CD14-positive monocyte (primary cell): ENCODE results near the gene C19orf25. TPM values are rescaled to one million over a fixed set of nuclear protein-coding genes. Genes with fewer than 3 reads are reported as not detected.
A peak's percentile ranks its signal among the peaks of the same experiment; 100 is the strongest.

Experiments
- DNase-seq, 3 donors: peaks; one replicate each; pipeline ENCODE4 v3.0.0-alpha.2; 2011 to 2022
- H2AFZ ChIP-seq: 2 replicates; pipeline ENCODE4 v1.6.0; 2012; ENCODE audit warnings: mild to moderate bottlenecking, low read depth, low read length, inconsistent platforms; ENCODE audit not compliant: insufficient read depth, poor library complexity, severe bottlenecking
- H3K27ac ChIP-seq, 2 donors: 1 replicate in 1 of 2; 2 replicates in 1 of 2; pipeline ENCODE4 v1.5.1; 2012 to 2013; ENCODE audit warnings: low read length in 2 of 2, control low read depth in 1 of 2, inconsistent platforms in 1 of 2, low read depth in 1 of 2, mild to moderate bottlenecking in 1 of 2
- H3K27me3 ChIP-seq, 2 donors: one replicate each; pipeline versions ENCODE4 v1.6.0 to v1.6.1; 2011 to 2013; ENCODE audit warnings: low read length in 2 of 2; ENCODE audit not compliant: control insufficient read depth in 2 of 2, insufficient read depth in 2 of 2
- H3K36me3 ChIP-seq, 2 donors: replicated peaks in 1 of 2; 1 replicate in 1 of 2; 2 replicates in 1 of 2; pipeline versions ENCODE4 v1.5.1 to v1.6.1; 2012 to 2013; ENCODE audit warnings: low read length in 2 of 2, control low read depth in 1 of 2, inconsistent platforms in 1 of 2, mild to moderate bottlenecking in 1 of 2; ENCODE audit not compliant: insufficient read depth in 2 of 2, control insufficient read depth in 1 of 2
- H3K4me1 ChIP-seq, 2 donors: 1 replicate in 1 of 2; 2 replicates in 1 of 2; pipeline versions ENCODE4 v1.5.1 to v1.6.1; 2012 to 2013; ENCODE audit warnings: low read length in 2 of 2, control low read depth in 1 of 2, inconsistent platforms in 1 of 2, mild to moderate bottlenecking in 1 of 2, moderate library complexity in 1 of 2; ENCODE audit not compliant: insufficient read depth in 2 of 2, control insufficient read depth in 1 of 2
- H3K4me2 ChIP-seq: replicated peaks from 2 replicates; pipeline ENCODE3; 2012; ENCODE audit warnings: low read length, moderate library complexity, mild to moderate bottlenecking; ENCODE audit not compliant: poor library complexity, severe bottlenecking; ENCODE audit errors: extremely low read depth
- H3K4me3 ChIP-seq, 3 experiments: fragments of 200-600 bp in 1 of 3; sonication (generic) in 1 of 3; replicated peaks in 1 of 3; 1 replicate in 2 of 3; 2 replicates in 1 of 3; pipeline ENCODE4 v1.5.1; 2011 to 2013; ENCODE audit warnings: low read length in 3 of 3, mild to moderate bottlenecking in 3 of 3, control low read depth in 2 of 3, low read depth in 2 of 3, inconsistent platforms in 1 of 3, moderate library complexity in 1 of 3
- H3K79me2 ChIP-seq: 2 replicates; pipeline ENCODE4 v1.6.0; 2012; ENCODE audit warnings: mild to moderate bottlenecking, control low read depth, inconsistent platforms, low read length, moderate library complexity; ENCODE audit not compliant: insufficient read depth
- H3K9ac ChIP-seq: 2 replicates; pipeline ENCODE4 v1.6.0; 2017; ENCODE audit warnings: low read length, mild to moderate bottlenecking; ENCODE audit not compliant: insufficient read depth, poor library complexity, severe bottlenecking
- H3K9me3 ChIP-seq, 2 donors: replicated peaks in 1 of 2; 1 replicate in 1 of 2; 2 replicates in 1 of 2; pipeline versions ENCODE4 v1.5.1 to v1.6.1; 2012 to 2013; ENCODE audit warnings: low read length in 2 of 2, control low read depth in 1 of 2; ENCODE audit not compliant: control insufficient read depth in 1 of 2, insufficient read depth in 1 of 2
- H4K20me1 ChIP-seq: 2 replicates; pipeline ENCODE4 v1.6.0; 2012; ENCODE audit warnings: mild to moderate bottlenecking, low read length, control low read depth, moderate library complexity; ENCODE audit not compliant: insufficient read depth
- H3K27ac Mint-ChIP-seq, 7 donors: one replicate each; pipeline ENCODE4 v1.8.0; 2020; ENCODE audit warnings: mild to moderate bottlenecking in 7 of 7, mixed read lengths in 7 of 7, moderate library complexity in 6 of 7, inconsistent platforms in 2 of 7
- H3K27me3 Mint-ChIP-seq, 3 donors: one replicate each; pipeline ENCODE4 v1.8.0; 2021 to 2022; ENCODE audit warnings: low read depth in 3 of 3, mild to moderate bottlenecking in 3 of 3, mixed read lengths in 3 of 3, moderate library complexity in 3 of 3, inconsistent platforms in 1 of 3
- H3K36me3 Mint-ChIP-seq, 2 donors: one replicate each; pipeline ENCODE4 v1.8.0; 2020; ENCODE audit warnings: mixed read lengths in 2 of 2, inconsistent platforms in 1 of 2, mild to moderate bottlenecking in 1 of 2
- H3K4me1 Mint-ChIP-seq: one replicate; pipeline ENCODE4 v1.8.0; 2020; ENCODE audit warnings: mild to moderate bottlenecking, mixed read lengths
- H3K4me3 Mint-ChIP-seq, 2 donors: one replicate each; pipeline ENCODE4 v1.8.0; 2020; ENCODE audit warnings: mild to moderate bottlenecking in 2 of 2, mixed read lengths in 2 of 2, moderate library complexity in 1 of 2
- H3K9me3 Mint-ChIP-seq, 7 donors: one replicate each; pipeline ENCODE4 v1.8.0; 2020 to 2022; ENCODE audit warnings: mixed read lengths in 7 of 7, mild to moderate bottlenecking in 6 of 7, moderate library complexity in 6 of 7, inconsistent platforms in 2 of 7
- CTCF ChIP-seq: fragments of 200-600 bp; IDR thresholded peaks from one replicate; pipeline ENCODE4 v1.8.0; 2022; ENCODE audit warnings: antibody characterized with exemption, mild to moderate bottlenecking
- WGBS: methylation state at CpG from one replicate; pipeline ENCODE4 v1.1.5; 2013; ENCODE audit warnings: missing lambda C conversion rate; ENCODE audit not compliant: insufficient coverage; 5-methylcytosine and 5-hydroxymethylcytosine counted together
- intact Hi-C, 2 donors: fragments of 100-400 bp; cut with micrococcal nuclease; formaldehyde crosslinking; loops; one replicate each; pipeline versions ENCODE4 v1.15.0 to v1.15.1; 2023
- polyA plus RNA-seq, 3 donors: library from polyadenylated mRNA; depleted of rRNA in 1 of 3; unstranded in 2 of 3; stranded (reverse) in 1 of 3; fragments of 300-500 nt in 2 of 3; fragments of >200 nt in 1 of 3; fragmentation: Illumina TruSeq in 2 of 3; gene quantifications; 1 replicate in 2 of 3; 2 replicates in 1 of 3; pipeline ENCODE4 v1.2.3, GENCODE V29; 2012 to 2021

The C19orf25 gene
- polyA plus RNA-seq, 3 donors = 18.2 to 20.9 (median 19.9) TPM

- H3K27ac ChIP-seq = no peak overlapping the region
- peak overlapping the region; percentile 94 for H3K4me2 ChIP-seq
- no peaks in the 10 kb centered on the region for H4K20me1 ChIP-seq
- no peak overlapping the region for H3K9ac ChIP-seq
- Mint-ChIP-seq H3K9me3 (peaks cover 0 to 6% (median 0%) of the 10 kb centered on the region in 7 donors), H3K36me3 (no peaks in the 10 kb centered on the region), H3K27ac (peak overlapping the region in 4 of 7 donors; percentile 18 to 71 (median 40)), H3K27me3 (peaks cover 13 to 30% (median 29%) of the 10 kb centered on the region in 3 donors), H3K4me1 (peaks cover 20% of the 10 kb centered on the region), H3K4me3 (peak overlapping the region; percentile 62 to 84)
- H3K4me1 ChIP-seq = peaks cover 18 to 35% of the 10 kb centered on the region in 2 donors
- no peak for DNase-seq
- H3K79me2 ChIP-seq = no peaks in the 10 kb centered on the region
- intact Hi-C loops = loop anchor here in 1 of 2 donors (5.0 kb wide), 1 partner anchor 75 kb away; the partner anchor contains the start of gene MEX3D
- peak overlapping the region; percentile 79 for H2AFZ ChIP-seq
- H3K4me3 ChIP-seq = peak overlapping the region in 1 of 3 experiments; percentile 81
- H3K36me3 ChIP-seq = no peaks in the 10 kb centered on the region
- WGBS = 82% methylated on average over 9 of the region's 12 CpGs
- no peak for TF ChIP-seq CTCF
- no peaks in the 10 kb centered on the region for H3K9me3 ChIP-seq
- H3K27me3 ChIP-seq = peaks cover 0 to 21% of the 10 kb centered on the region in 2 donors
Observed at GRCh38 chr19:1491849-1492170, 12.8 kb upstream of the C19orf25 start.

- H3K4me2 ChIP-seq = peak within 1 kb of the TSS; percentile 94
- peak within 1 kb of the TSS; percentile 91 for H2AFZ ChIP-seq
- H3K9ac ChIP-seq = peak within 1 kb of the TSS; percentile 56
- H3K36me3 ChIP-seq = no peaks in the 10 kb centered on the region
- no peaks in the 10 kb centered on the region for H3K79me2 ChIP-seq
- no peak for DNase-seq
- H3K4me1 ChIP-seq = peaks cover 18 to 35% of the 10 kb centered on the region in 2 donors
- peaks cover 0 to 6% (median 0%) of the 10 kb centered on the region in 7 donors for H3K9me3 Mint-ChIP-seq
- H3K4me3 Mint-ChIP-seq = peak within 1 kb of the TSS; percentile 86 to 93
- no peaks in the 10 kb centered on the region for H3K36me3 Mint-ChIP-seq
- peaks cover 20% of the 10 kb centered on the region for H3K4me1 Mint-ChIP-seq
- TF ChIP-seq CTCF = no peak
- peak within 1 kb of the TSS; percentile 79 to 96 (median 92) for H3K27ac Mint-ChIP-seq
- peak within 1 kb of the TSS in 1 of 2 donors; percentile 17 for H3K27ac ChIP-seq
- intact Hi-C loops = loop anchor here in 1 of 2 donors (5.0 kb wide), 1 partner anchor 76 kb away; the partner anchor contains the start of gene MEX3D
- peak within 1 kb of the TSS; percentile 36 to 81 (median 54) for H3K4me3 ChIP-seq
- H3K27me3 Mint-ChIP-seq = peaks cover 9 to 30% (median 29%) of the 10 kb centered on the region in 3 donors
- no peaks in the 10 kb centered on the region for H4K20me1 ChIP-seq
- 2% methylated on average over 68 of the region's 73 CpGs for WGBS
- H3K27me3 ChIP-seq = peaks cover 0 to 21% of the 10 kb centered on the region in 2 donors
- no peaks in the 10 kb centered on the region for H3K9me3 ChIP-seq
Observed at GRCh38 chr19:1491114-1491848, 12.3 kb upstream of the C19orf25 start, which contains the start of gene REEP6. Gene REEP6, plus strand, starts transcription at chr19:1491181. Its CDS starts 89 bp downstream, at chr19:1491270.
